NCI-H1417 treated with DMSO at 0.1 percent for 48 hours (cell line): ENCODE data around the gene KCNG4.

Experiments used
- DNase-seq: peaks from one replicate; lab custom pipeline; 2025; lab: John Stamatoyannopoulos, UW

The KCNG4 gene

DNA sequence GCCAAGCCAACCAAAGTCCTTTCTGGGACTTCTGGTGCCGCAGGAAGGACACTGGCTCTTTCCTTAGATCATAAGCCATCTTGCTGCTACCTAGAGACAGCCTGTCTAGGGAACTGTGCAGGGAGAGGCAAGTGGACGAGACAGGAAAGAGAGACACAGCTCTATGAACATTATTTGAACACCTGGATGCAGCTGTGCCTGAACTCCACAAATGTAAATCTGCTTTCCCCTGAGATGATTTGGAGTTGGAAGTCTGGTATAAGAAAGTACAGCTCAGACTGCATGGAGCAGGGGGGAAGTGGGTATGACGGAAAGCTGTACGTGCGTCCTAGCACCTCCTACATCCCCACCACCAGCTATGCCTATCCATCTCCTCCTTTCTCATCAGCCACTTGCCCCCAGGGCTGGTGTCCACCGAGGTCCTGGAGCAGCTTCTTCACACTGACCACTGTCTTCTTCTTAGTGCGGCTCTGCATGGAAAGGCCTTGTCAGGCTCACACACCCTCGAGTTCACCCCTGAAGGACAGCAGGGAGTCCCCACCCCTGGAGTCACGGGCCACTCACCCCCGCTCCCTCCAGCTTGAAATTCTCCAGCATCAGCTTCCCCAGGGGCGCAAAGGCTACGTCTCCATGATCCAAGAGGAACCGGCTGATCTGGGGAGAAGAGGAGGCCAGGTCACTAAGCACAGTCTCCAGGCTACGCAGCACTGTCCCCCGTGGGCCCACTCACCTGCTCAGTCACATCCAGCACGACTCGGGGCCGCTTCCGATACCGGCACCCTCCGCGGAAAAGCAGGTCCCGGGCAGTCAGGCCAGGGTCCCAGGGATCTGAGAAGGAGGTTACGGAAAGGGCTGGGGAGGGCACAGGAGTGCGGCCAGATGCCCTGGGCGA is 56.9 kb downstream of the KCNG4 start:
- DNase-seq, result no peak

DNA sequence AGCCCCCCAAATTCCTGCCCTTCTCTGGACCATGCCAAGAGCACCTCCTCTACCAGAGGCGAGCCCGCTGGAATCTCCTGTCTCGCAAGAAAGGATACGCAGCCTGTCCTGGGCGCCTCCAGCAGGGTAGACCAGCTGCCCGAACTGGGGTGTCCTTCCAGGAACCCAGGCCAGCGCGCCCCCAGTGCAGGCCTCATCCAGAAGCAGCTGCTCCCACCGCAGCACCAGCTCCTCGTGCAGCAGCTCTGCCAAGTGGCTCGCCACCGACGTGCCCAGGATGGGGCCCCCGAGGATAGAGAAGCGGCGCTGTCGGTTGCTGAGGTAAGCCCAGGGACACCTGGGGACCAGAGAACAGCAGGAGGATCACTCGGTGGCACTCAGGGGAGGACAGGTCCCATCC is 57.7 kb downstream of the KCNG4 start:
- no peak for DNase-seq

DNA sequence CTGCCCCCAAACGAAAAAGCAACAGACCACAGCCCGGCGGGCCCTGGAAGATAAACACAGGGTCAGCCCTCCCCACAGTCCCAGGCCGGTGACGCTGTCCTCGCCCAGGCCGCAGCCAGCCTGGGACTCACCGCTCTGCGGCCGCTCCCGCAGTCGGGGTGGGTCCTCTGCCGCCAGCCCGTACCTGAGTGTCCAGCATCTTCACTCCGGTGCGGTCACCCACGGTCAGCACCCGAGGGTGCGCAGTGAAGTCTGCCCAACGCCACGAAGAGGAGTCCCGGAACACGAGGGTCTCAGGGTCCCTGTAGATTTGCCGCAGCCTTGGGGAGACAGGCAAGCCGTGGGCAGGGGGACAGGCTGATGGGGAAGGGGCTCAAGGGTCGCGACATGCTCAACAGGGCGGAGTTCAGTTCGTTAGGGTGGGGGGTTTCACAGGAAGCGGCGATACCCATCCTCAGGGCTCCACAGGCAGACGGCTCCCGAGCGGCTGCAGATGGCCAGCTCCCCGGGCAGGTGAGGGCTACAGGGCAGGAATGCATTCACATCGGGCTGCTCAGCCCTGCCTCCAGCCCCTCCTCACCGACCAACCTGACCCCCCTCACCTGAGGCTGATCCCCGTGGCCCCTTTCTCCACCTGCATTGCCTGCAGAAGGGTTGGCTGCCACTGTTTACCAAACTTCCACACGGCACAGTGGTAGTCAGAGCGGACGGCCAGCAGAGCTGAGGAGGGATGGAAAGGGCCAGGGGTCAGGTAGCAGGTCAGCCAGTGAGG is 58.5 kb downstream of the KCNG4 start:
- no peak for DNase-seq

DNA sequence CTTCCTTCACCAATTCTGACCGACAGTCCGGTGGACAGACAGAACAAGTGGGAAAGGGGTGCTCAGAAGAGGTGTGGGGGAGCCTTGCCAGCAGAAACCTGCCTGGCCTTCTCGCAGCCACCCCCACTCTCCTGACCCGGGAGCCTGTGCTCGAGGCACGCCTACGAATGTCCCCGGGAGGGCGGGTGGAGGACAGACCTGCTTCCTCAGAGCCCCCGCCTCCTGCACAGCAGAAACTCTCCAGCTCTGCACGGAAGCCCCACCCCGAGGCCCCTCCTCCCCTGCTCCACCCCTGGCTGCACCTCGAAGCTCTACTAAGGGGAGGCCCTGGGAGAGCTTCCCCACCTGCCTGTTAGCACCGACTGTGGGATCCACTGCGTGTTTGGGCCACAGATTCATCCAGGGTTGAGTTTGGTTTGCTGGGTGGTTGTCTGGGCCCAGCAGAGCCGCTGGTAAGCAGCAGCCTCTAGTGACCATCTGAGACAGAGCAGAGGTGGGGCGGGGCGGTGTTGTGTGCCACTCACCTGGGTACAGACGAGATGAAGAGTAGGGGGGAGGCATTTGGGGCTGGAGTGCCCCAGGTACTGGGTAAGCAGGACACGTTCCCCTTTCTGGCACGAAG is 59.2 kb downstream of the KCNG4 start:
- DNase-seq, result no peak

DNA sequence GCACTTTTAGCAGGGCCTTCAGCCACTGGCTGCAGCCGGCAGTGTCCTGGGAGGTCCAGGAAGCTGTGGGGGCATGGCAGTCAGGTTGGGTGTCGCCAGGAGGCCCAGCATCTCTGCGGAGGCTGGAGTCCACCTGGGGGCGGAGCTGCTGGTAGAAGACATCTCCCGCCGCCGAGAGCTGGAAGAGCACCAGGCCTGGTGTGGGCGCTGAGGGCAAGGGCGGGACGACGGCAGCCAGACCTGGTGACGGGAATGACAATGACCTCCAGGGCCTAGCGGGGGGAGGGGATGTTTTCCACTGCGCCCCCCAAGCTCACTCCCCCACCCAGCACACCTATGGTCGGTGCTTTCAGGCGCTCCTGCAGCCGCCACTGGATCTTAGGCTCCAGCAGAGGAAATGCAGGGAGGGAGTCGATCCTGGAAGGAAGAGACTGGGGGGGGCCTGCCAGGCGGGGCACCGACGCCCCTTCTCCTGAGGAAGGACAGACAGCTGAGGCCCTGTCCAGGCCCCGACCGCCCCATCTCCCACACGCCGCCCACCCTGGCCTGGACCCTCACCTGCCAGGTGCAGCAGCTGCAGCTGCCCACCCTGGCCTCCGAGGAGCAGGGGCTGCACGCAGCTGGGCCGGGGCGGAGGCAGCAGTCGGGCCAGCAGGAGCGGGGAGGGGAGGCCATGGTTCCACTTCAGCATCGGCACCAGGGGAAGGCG is 60.0 kb downstream of the KCNG4 start:
- no peak for DNase-seq

DNA sequence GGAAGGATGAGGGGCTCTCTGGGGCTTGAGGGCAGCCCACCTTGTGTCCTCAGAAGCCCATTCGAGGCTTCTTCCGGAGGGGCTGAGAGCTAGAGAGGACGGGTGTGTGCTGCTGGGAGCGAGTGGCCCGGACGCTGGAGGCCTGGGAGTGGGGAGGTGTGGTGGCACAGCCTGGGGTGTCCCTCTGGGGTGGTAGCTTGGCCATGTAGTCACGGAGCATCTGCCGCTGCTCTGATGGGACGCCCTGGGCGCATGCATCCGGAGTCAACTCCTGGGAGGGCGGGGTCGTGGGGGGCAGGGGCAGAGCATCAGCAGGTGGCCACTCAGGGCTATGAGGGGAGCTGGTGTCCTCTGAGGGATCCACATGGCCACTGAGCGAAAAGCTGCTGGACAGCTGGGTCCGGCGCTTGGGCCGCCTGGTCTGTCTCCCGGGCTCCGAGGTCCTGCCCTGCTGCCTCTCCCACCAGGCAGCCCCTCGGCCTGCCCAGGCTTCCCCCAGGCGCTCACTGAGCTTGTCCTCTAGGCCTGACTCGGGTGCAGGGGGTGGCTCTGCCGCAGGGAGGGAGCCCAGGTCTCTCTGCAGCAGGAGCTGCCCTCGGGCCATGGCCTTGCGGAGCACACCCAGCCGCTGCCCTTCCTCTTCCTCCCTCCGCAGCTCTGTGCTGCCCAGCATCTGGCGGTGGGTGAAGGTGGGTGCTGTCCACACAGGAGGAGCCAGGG is 60.8 kb downstream of the KCNG4 start:
- DNase-seq, result no peak

DNA sequence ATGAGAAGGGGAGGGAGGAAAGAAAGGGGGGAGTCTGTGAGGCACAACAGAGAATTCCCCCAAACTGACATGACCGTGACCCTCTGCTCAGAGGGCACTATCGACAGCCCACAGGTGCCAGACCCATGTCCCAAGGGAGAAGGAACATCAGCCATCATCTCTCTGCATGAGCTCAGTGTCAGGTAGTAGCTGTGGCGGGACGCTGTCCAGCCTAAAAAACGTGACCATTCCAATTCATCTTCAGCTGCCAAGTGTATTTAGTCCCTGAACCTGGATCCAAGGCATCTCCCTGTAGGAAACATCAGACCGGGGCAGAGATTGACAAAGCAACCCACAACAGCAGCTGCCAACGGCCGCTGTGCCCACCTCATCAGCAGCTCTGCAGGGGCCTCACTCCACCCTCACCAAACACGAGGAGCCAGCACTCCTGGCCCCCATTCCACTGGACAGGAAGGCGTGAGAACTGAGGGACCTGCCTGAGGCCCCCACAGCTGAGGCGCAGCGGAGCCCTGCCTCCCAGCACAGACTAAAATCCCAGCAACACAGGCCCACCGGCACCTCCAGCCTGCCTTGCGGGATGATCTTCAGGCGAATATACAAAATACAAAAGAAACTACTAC is 61.6 kb downstream of the KCNG4 start:
- DNase-seq, result no peak

DNA sequence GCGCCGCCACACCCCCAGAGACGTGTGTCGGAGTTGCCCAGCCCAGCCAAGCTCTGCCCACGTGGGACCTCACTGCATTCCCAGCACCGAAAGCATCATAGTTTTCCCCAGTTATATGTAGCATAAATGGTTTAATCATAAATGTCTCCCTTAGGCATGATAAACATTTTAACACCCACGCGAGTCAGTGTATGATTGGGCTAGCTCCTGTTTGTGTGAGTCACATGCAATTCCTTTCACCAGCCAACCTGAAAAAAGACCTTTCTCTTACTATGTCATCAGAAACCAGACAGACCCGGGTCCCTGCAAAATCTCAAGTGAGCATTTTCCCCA is 62.1 kb downstream of the KCNG4 start:
- DNase-seq, result no peak

DNA sequence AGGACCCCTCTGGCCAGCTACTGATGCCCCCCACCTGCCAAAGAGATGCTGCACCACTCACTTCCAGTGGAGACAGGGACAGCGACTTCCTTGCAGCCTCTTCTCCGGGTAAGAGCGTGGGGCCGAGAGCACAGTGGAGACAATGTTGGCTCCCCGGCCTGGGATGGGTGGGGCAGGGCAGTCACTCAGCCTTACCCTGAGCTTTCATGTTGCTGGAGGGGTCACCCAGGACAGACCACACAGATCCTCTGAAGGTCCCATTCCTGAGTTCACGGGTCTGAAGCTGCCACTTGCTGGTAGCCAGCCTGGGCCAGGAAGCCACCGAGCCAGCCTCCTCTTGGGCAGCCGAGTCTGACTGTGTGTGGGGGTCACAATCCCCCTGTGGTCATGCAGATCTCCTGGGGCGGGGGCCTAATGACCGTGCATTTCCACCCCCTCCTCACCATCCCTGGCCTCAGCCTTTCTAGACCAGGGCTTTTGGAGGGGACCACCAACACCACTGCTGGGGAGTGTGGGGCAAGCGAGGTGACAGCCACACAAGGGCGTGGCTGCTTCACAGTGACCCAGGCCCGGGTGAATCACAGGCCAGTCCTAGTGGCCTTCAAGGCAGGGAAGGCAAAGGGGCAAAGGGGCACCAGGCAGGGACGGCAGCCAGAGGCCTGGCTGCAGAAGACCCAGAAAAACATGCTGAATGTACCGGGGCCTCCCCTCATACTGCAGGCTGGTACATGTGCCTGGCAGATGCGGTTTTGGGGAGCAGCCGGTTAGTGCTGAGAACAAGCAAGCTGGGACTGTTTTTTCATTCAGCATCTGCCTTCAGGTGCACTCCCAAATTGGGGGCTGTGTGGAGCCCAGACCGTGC is 63.4 kb downstream of the KCNG4 start:
- no peak for DNase-seq

DNA sequence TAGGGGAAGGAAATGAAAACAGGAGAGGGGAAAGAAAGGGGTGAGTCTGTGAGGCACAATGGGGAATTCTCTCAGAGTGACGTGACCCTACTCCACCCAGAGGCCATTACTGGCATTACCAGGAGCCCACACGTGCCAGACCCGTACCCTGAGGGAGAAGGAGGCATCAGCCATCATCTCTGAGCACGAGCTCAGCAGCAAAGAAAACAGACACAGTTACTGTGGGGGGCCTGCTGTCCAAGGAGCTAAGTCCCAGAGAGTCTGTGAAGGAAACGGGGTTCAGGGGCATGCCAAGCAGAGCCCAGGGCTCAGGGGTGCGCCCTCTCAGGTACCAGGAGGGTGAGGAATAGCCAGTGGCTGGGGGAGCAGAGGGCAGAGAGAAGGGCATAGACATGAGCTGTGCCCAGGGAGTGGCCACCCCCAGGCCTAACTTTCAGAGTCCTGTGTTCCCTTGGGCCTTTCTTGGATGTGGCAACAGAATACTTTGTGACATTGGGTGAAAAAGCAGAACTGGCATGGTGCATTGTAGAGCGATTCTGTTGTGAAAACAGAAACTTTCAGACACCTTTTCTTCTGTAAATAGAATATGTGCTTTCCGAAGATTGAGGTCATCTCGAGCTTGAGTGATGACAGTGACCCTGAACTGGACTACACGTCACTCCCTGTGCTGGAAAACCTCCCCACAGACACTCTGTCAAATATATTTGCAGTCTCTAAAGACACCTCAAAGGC is 64.3 kb downstream of the KCNG4 start:
- peak; percentile 10 for DNase-seq

DNA sequence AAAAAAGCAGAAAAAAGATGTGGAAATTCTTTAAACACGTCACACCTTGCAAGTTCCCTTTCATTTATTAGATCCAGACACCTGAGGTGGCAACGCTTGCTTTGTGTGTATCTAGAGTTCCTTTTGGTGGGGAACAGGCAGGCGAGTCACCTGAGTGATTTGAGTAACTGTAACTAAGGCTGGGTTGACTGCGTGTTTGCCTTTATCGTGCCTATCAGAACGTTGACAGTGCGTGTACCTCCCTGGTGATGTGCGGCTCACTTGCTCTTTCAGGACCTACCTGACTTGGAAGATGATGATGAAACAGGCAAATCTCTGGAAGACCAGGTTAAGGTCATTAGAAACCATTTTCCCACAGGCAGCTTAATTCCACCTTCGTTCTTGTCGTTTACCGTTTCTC is 65.4 kb downstream of the KCNG4 start:
- no peak for DNase-seq

DNA sequence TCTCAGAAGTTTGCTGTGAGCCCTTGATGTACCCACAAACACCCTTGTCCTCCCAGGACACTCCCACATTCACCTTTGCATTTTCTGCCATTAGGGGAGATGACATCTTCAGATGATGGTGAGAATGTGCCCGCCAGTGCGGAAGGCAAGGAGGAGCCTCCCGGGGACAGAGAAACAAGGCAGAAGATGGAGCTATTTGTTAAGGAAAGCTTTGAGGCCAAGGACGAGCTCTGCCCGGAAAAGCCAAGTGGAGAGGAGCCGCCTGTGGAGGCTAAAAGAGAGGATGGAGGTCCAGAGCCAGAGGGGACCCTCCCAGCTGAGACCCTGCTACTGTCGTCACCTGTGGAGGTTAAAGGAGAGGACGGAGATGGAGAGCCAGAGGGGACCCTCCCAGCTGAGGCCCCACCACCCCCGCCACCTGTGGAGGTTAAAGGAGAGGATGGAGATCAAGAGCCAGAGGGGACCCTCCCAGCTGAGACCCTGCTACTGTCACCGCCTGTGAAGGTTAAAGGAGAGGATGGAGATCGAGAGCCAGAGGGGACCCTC is 70.0 kb downstream of the KCNG4 start:
- DNase-seq, result no peak
